ENCODE data around the gene DLEC1.

The DLEC1 gene

GRCh38 chr3:37997791-37998370 is 41.1 kb upstream of the DLEC1 start:
- Mint-ChIP-seq H3K27ac (peak overlapping the region; percentile 93), H3K36me3 (ENCODE audit: low read depth) (peaks cover 18% of the 10 kb centered on the region), H3K9me3 (no peaks in the 10 kb centered on the region), H3K27me3 (no peaks in the 10 kb centered on the region), H3K4me3 (peak overlapping the region; percentile 78), H3K4me1 (peaks cover 50% of the 10 kb centered on the region)
- no peak for ATAC-seq
- no peak for DNase-seq

- H3K27me3 Mint-ChIP-seq, result no peaks in the 10 kb centered on the region
- DNase-seq (no peak), ATAC-seq (no peak)
- H3K9me3 Mint-ChIP-seq, result no peaks in the 10 kb centered on the region
- peaks cover 22% of the 10 kb centered on the region for H3K36me3 Mint-ChIP-seq (ENCODE audit: low read depth)
- no peak overlapping the region for H3K4me3 Mint-ChIP-seq
- H3K27ac Mint-ChIP-seq, result no peak overlapping the region
- peaks cover 43% of the 10 kb centered on the region for H3K4me1 Mint-ChIP-seq
Observed at GRCh38 chr3:37999836-38000235, 39.2 kb upstream of the DLEC1 start.

- Mint-ChIP-seq H3K9me3 (no peaks in the 10 kb centered on the region), H3K4me1 (peaks cover 39% of the 10 kb centered on the region), H3K4me3 (no peak overlapping the region), H3K27me3 (no peaks in the 10 kb centered on the region), H3K27ac (no peak overlapping the region), H3K36me3 (ENCODE audit: low read depth) (peaks cover 18% of the 10 kb centered on the region)
- no peak for DNase-seq
- no peak for ATAC-seq
Observed at GRCh38 chr3:38000242-38000916, 38.6 kb upstream of the DLEC1 start.

- H3K9me3 Mint-ChIP-seq, result no peaks in the 10 kb centered on the region
- peaks cover 33% of the 10 kb centered on the region for H3K4me1 Mint-ChIP-seq
- H3K36me3 Mint-ChIP-seq (ENCODE audit: low read depth), result peaks cover 12% of the 10 kb centered on the region
- DNase-seq, result no peak
- H3K27me3 Mint-ChIP-seq, result no peaks in the 10 kb centered on the region
- H3K27ac Mint-ChIP-seq, result no peak overlapping the region
- ATAC-seq, result no peak
- no peak overlapping the region for H3K4me3 Mint-ChIP-seq
Observed at GRCh38 chr3:38000965-38001455, 38.0 kb upstream of the DLEC1 start.

- no peaks in the 10 kb centered on the region for H3K9me3 Mint-ChIP-seq
- peaks cover 7% of the 10 kb centered on the region for H3K36me3 Mint-ChIP-seq (ENCODE audit: low read depth)
- H3K27ac Mint-ChIP-seq, result no peak overlapping the region
- H3K27me3 Mint-ChIP-seq, result no peaks in the 10 kb centered on the region
- no peak for ATAC-seq
- DNase-seq, result no peak
- H3K4me1 Mint-ChIP-seq, result peaks cover 27% of the 10 kb centered on the region
- H3K4me3 Mint-ChIP-seq, result no peak overlapping the region
Observed at GRCh38 chr3:38001456-38002081, 37.4 kb upstream of the DLEC1 start.

- Mint-ChIP-seq H3K36me3 (ENCODE audit: low read depth) (peaks cover 4% of the 10 kb centered on the region), H3K4me3 (no peak overlapping the region)
Observed at GRCh38 chr3:38002291-38002876, 36.6 kb upstream of the DLEC1 start.

GRCh38 chr3:38002940-38003339 is 36.1 kb upstream of the DLEC1 start:
- no peak overlapping the region for H3K4me3 Mint-ChIP-seq
- H3K27ac Mint-ChIP-seq, result no peak overlapping the region
- no peaks in the 10 kb centered on the region for H3K9me3 Mint-ChIP-seq
- no peaks in the 10 kb centered on the region for H3K27me3 Mint-ChIP-seq
- H3K36me3 Mint-ChIP-seq (ENCODE audit: low read depth), result peaks cover 4% of the 10 kb centered on the region
- peaks cover 21% of the 10 kb centered on the region for H3K4me1 Mint-ChIP-seq
- ATAC-seq (no peak), DNase-seq (no peak)

More at GRCh38 chr3:38002291-38002876, 36.6 kb upstream of the DLEC1 start:
- no peak for ATAC-seq
- Mint-ChIP-seq H3K27ac (no peak overlapping the region), H3K9me3 (no peaks in the 10 kb centered on the region), H3K27me3 (no peaks in the 10 kb centered on the region), H3K4me1 (peaks cover 23% of the 10 kb centered on the region)
- DNase-seq, result no peak

- peaks cover 4% of the 10 kb centered on the region for H3K36me3 Mint-ChIP-seq (ENCODE audit: low read depth)
- peak overlapping the region; percentile 54 for H3K27ac Mint-ChIP-seq
- H3K4me1 Mint-ChIP-seq, result peaks cover 16% of the 10 kb centered on the region
- H3K4me3 Mint-ChIP-seq, result no peak overlapping the region
- H3K9me3 Mint-ChIP-seq, result no peaks in the 10 kb centered on the region
- DNase-seq, result peak; percentile 73
- ATAC-seq, result peak; percentile 45
- H3K27me3 Mint-ChIP-seq, result no peaks in the 10 kb centered on the region
Observed at GRCh38 chr3:38003371-38003816, 35.6 kb upstream of the DLEC1 start.

- H3K4me3 Mint-ChIP-seq, result no peak overlapping the region
- peak overlapping the region; percentile 54 for H3K27ac Mint-ChIP-seq
- peaks cover 4% of the 10 kb centered on the region for H3K36me3 Mint-ChIP-seq (ENCODE audit: low read depth)
- peaks cover 12% of the 10 kb centered on the region for H3K4me1 Mint-ChIP-seq
- H3K27me3 Mint-ChIP-seq, result no peaks in the 10 kb centered on the region
- no peak for DNase-seq
- ATAC-seq, result no peak
- H3K9me3 Mint-ChIP-seq, result no peaks in the 10 kb centered on the region
Observed at GRCh38 chr3:38003817-38004414, 35.1 kb upstream of the DLEC1 start.

GRCh38 chr3:38004415-38005075 is 34.5 kb upstream of the DLEC1 start:
- H3K27ac Mint-ChIP-seq, result peak overlapping the region; percentile 11

GRCh38 chr3:38005076-38006020 is 33.7 kb upstream of the DLEC1 start:
- H3K4me3 Mint-ChIP-seq, result no peak overlapping the region
- H3K27ac Mint-ChIP-seq, result peak overlapping the region; percentile 11
- H3K9me3 Mint-ChIP-seq, result no peaks in the 10 kb centered on the region
- no peaks in the 10 kb centered on the region for H3K27me3 Mint-ChIP-seq
- H3K36me3 Mint-ChIP-seq (ENCODE audit: low read depth), result peaks cover 4% of the 10 kb centered on the region
- DNase-seq (no peak), ATAC-seq (no peak)
- peaks cover 10% of the 10 kb centered on the region for H3K4me1 Mint-ChIP-seq

More at GRCh38 chr3:38004415-38005075, 34.5 kb upstream of the DLEC1 start:
- H3K4me3 Mint-ChIP-seq, result no peak overlapping the region
- H3K36me3 Mint-ChIP-seq (ENCODE audit: low read depth), result peaks cover 4% of the 10 kb centered on the region
- DNase-seq (peak; percentile 52), ATAC-seq (peak; percentile 30)
- peaks cover 10% of the 10 kb centered on the region for H3K4me1 Mint-ChIP-seq
- no peaks in the 10 kb centered on the region for H3K9me3 Mint-ChIP-seq
- H3K27me3 Mint-ChIP-seq, result no peaks in the 10 kb centered on the region

- Mint-ChIP-seq H3K9me3 (no peaks in the 10 kb centered on the region), H3K27ac (no peak overlapping the region), H3K36me3 (ENCODE audit: low read depth) (peaks cover 4% of the 10 kb centered on the region), H3K4me3 (no peak overlapping the region), H3K4me1 (peaks cover 10% of the 10 kb centered on the region), H3K27me3 (no peaks in the 10 kb centered on the region)
- DNase-seq (no peak), ATAC-seq (no peak)
Observed at GRCh38 chr3:38006031-38006430, 33.0 kb upstream of the DLEC1 start.

GRCh38 chr3:38006445-38006995 is 32.5 kb upstream of the DLEC1 start:
- H3K4me1 Mint-ChIP-seq, result peaks cover 10% of the 10 kb centered on the region
- peaks cover 4% of the 10 kb centered on the region for H3K36me3 Mint-ChIP-seq (ENCODE audit: low read depth)
- no peak overlapping the region for H3K4me3 Mint-ChIP-seq
- no peaks in the 10 kb centered on the region for H3K27me3 Mint-ChIP-seq
- ATAC-seq (no peak), DNase-seq (no peak)
- no peak overlapping the region for H3K27ac Mint-ChIP-seq
- no peaks in the 10 kb centered on the region for H3K9me3 Mint-ChIP-seq

Measured in activated naive CD8-positive, alpha-beta T cell treated with anti-CD3 and anti-CD28 coated beads, Interleukin-2, amount 50 U/mL, for 24 hours (primary cell).